Liver (tissue), 9 donors: ENCODE data around the gene CCDC7. TPM values are rescaled to one million over a fixed set of nuclear protein-coding genes. Genes with fewer than 3 reads are reported as not detected.

Experiments used
- DNase-seq: peaks from one replicate; pipeline ENCODE4 v3.0.0-alpha.2; 2017; ENCODE audit warnings: low spot score
- H3K27ac ChIP-seq, 2 donors: one replicate each; pipeline ENCODE4 v1.7.0; 2013; ENCODE audit warnings: inconsistent platforms in 2 of 2, low read length in 2 of 2, control low read depth in 1 of 2, low read depth in 1 of 2, mild to moderate bottlenecking in 1 of 2
- H3K27me3 ChIP-seq, 4 donors: one replicate each; pipeline versions ENCODE4 v1.6.1 to v1.7.0; 2013; ENCODE audit warnings: low read length in 3 of 4, inconsistent platforms in 1 of 4, mild to moderate bottlenecking in 1 of 4, moderate library complexity in 1 of 4; ENCODE audit not compliant: control insufficient read depth in 4 of 4, insufficient read depth in 4 of 4
- H3K36me3 ChIP-seq, 4 donors: one replicate each; pipeline versions ENCODE4 v1.6.1 to v1.7.0; 2013; ENCODE audit warnings: low read length in 3 of 4, mild to moderate bottlenecking in 3 of 4, low read depth in 1 of 4, moderate library complexity in 1 of 4; ENCODE audit not compliant: control insufficient read depth in 4 of 4, insufficient read depth in 3 of 4
- H3K4me1 ChIP-seq, 4 donors: one replicate each; pipeline versions ENCODE4 v1.6.1 to v1.7.0; 2013; ENCODE audit warnings: low read length in 3 of 4, mild to moderate bottlenecking in 3 of 4, moderate library complexity in 1 of 4; ENCODE audit not compliant: control insufficient read depth in 4 of 4, insufficient read depth in 4 of 4
- H3K4me3 ChIP-seq, 3 donors: one replicate each; pipeline versions ENCODE4 v1.6.1 to v1.7.0; 2013; ENCODE audit warnings: low read length in 3 of 3, control low read depth in 1 of 3, low read depth in 1 of 3, mild to moderate bottlenecking in 1 of 3
- H3K9ac ChIP-seq, 2 donors: one replicate each; pipeline ENCODE4 v1.7.0; 2013; ENCODE audit warnings: low read length in 2 of 2, mild to moderate bottlenecking in 2 of 2, moderate library complexity in 2 of 2, control low read depth in 1 of 2, low read depth in 1 of 2
- H3K9me3 ChIP-seq, 4 donors: one replicate each; pipeline versions ENCODE4 v1.6.1 to v1.7.0; 2013; ENCODE audit warnings: low read length in 3 of 4; ENCODE audit not compliant: control insufficient read depth in 4 of 4
- ATF3 ChIP-seq: IDR thresholded peaks from 2 replicates; pipeline ENCODE4 v1.6.1; 2016; ENCODE audit warnings: antibody characterized with exemption
- EGR1 ChIP-seq, 2 donors: IDR thresholded peaks; 2 replicates each; pipeline ENCODE4 v1.6.1; 2016 to 2018; ENCODE audit warnings: antibody characterized with exemption in 2 of 2, low read depth in 2 of 2
- FOXA1 ChIP-seq: IDR thresholded peaks from 2 replicates; pipeline ENCODE4 v1.6.1; 2016; ENCODE audit warnings: antibody characterized with exemption
- FOXA2 ChIP-seq: IDR thresholded peaks from 2 replicates; pipeline ENCODE4 v1.6.1; 2016; ENCODE audit warnings: antibody characterized with exemption
- GABPA ChIP-seq, 2 donors: IDR thresholded peaks in 1 of 2; conservative IDR thresholded peaks in 1 of 2; 2 replicates each; pipeline ENCODE4 v1.6.1; 2016; ENCODE audit warnings: antibody characterized with exemption in 2 of 2, mild to moderate bottlenecking in 1 of 2, moderate library complexity in 1 of 2
- HNF4A ChIP-seq, 2 donors: conservative IDR thresholded peaks; 2 replicates each; pipeline ENCODE4 v1.6.1; 2016; ENCODE audit warnings: antibody characterized with exemption in 2 of 2, mild to moderate bottlenecking in 2 of 2
- HNF4G ChIP-seq: IDR thresholded peaks from 2 replicates; pipeline ENCODE4 v1.6.1; 2016; ENCODE audit warnings: antibody characterized with exemption
- NR2F2 ChIP-seq: IDR thresholded peaks from 2 replicates; pipeline ENCODE4 v1.6.1; 2016; ENCODE audit warnings: antibody characterized with exemption
- RAD21 ChIP-seq, 2 donors: IDR thresholded peaks; 2 replicates each; pipeline ENCODE4 v1.6.1; 2016; ENCODE audit warnings: antibody characterized with exemption in 2 of 2, mild to moderate bottlenecking in 2 of 2
- RXRA ChIP-seq, 2 donors: IDR thresholded peaks; 2 replicates each; pipeline ENCODE4 v1.6.1; 2017 to 2018; ENCODE audit warnings: antibody characterized with exemption in 2 of 2, mild to moderate bottlenecking in 1 of 2
- SP1 ChIP-seq: IDR thresholded peaks from 2 replicates; pipeline ENCODE4 v1.6.1; 2018; ENCODE audit warnings: antibody characterized with exemption, mild to moderate bottlenecking
- TAF1 ChIP-seq: conservative IDR thresholded peaks from 2 replicates; pipeline ENCODE4 v1.6.1; 2016; ENCODE audit warnings: antibody characterized with exemption, mild to moderate bottlenecking
- YY1 ChIP-seq: IDR thresholded peaks from 2 replicates; pipeline ENCODE4 v1.6.1; 2016; ENCODE audit warnings: antibody characterized with exemption, mild to moderate bottlenecking
- ZBTB33 ChIP-seq: IDR thresholded peaks from 2 replicates; pipeline ENCODE4 v1.6.1; 2016; ENCODE audit warnings: antibody characterized with exemption
- WGBS: extraction: QIAGEN DNeasy Blood & Tissue Kit; methylation state at CpG from one replicate; pipeline ENCODE4 v1.1.7; 2013; 5-methylcytosine and 5-hydroxymethylcytosine counted together
- polyA plus RNA-seq, 2 donors: library from polyadenylated mRNA; stranded (reverse) in 1 of 2; unstranded in 1 of 2; fragments of 200-250 nt in 1 of 2; fragments of >200 nt in 1 of 2; fragmentation: Nextera tagmentation in 1 of 2; extraction: Ambion mirVana in 1 of 2; gene quantifications; one replicate each; pipeline versions ENCODE4 v1.2.1 to v1.2.3, GENCODE V29; 2013 to 2015
- total RNA-seq, 2 donors: library from RNA; depleted of rRNA; stranded (reverse); fragments of >200 nt; gene quantifications; one replicate each; pipeline ENCODE4 v1.2.3, GENCODE V29; 2014
- TF ChIP-seq, protein P1 (sequence below): IDR thresholded peaks from 2 replicates; pipeline ENCODE4 v1.6.1; 2016; ENCODE audit warnings: antibody characterized with exemption, mild to moderate bottlenecking
- TF ChIP-seq, protein P2 (sequence below): fragments of 150-350 bp; IDR thresholded peaks from 2 replicates; pipeline ENCODE4 v1.5.1; 2017; ENCODE audit warnings: improper control_type of control experiment, low read depth, low read length; ENCODE audit not compliant: missing input control
- donor health status: healthy.
- donor health status: healthy.
- donor health status: healthy.
- donor health status: healthy.
- donor health status: healthy.

The CCDC7 gene
- total and polyA plus RNA-seq, 4 donors, result 0.47 to 5.9 (median 3.2) TPM

- TF ChIP-seq EGR1 (IDR thresholded peaks at IDR 0.05; ENCODE audit: low read depth in 2 of 2), result no peak
- TF ChIP-seq SP1, result no peak
- TF ChIP-seq RAD21 (IDR thresholded peaks at IDR 0.05), result no peak
- TF ChIP-seq, protein P1, sequence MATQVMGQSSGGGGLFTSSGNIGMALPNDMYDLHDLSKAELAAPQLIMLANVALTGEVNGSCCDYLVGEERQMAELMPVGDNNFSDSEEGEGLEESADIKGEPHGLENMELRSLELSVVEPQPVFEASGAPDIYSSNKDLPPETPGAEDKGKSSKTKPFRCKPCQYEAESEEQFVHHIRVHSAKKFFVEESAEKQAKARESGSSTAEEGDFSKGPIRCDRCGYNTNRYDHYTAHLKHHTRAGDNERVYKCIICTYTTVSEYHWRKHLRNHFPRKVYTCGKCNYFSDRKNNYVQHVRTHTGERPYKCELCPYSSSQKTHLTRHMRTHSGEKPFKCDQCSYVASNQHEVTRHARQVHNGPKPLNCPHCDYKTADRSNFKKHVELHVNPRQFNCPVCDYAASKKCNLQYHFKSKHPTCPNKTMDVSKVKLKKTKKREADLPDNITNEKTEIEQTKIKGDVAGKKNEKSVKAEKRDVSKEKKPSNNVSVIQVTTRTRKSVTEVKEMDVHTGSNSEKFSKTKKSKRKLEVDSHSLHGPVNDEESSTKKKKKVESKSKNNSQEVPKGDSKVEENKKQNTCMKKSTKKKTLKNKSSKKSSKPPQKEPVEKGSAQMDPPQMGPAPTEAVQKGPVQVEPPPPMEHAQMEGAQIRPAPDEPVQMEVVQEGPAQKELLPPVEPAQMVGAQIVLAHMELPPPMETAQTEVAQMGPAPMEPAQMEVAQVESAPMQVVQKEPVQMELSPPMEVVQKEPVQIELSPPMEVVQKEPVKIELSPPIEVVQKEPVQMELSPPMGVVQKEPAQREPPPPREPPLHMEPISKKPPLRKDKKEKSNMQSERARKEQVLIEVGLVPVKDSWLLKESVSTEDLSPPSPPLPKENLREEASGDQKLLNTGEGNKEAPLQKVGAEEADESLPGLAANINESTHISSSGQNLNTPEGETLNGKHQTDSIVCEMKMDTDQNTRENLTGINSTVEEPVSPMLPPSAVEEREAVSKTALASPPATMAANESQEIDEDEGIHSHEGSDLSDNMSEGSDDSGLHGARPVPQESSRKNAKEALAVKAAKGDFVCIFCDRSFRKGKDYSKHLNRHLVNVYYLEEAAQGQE, result no peak
- TF ChIP-seq, protein P2, sequence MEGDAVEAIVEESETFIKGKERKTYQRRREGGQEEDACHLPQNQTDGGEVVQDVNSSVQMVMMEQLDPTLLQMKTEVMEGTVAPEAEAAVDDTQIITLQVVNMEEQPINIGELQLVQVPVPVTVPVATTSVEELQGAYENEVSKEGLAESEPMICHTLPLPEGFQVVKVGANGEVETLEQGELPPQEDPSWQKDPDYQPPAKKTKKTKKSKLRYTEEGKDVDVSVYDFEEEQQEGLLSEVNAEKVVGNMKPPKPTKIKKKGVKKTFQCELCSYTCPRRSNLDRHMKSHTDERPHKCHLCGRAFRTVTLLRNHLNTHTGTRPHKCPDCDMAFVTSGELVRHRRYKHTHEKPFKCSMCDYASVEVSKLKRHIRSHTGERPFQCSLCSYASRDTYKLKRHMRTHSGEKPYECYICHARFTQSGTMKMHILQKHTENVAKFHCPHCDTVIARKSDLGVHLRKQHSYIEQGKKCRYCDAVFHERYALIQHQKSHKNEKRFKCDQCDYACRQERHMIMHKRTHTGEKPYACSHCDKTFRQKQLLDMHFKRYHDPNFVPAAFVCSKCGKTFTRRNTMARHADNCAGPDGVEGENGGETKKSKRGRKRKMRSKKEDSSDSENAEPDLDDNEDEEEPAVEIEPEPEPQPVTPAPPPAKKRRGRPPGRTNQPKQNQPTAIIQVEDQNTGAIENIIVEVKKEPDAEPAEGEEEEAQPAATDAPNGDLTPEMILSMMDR, result no peak
- TF ChIP-seq NR2F2, result no peak
- TF ChIP-seq RXRA (IDR thresholded peaks at IDR 0.05), result no peak
- TF ChIP-seq GABPA (IDR thresholded peaks at IDR 0.05 in 1 of 2, conservative IDR thresholded peaks at IDR 0.05 in 1 of 2), result no peak
- TF ChIP-seq ZBTB33, result no peak
- TF ChIP-seq HNF4A (conservative IDR thresholded peaks at IDR 0.05), result no peak
- TF ChIP-seq HNF4G, result no peak
- no peak for TF ChIP-seq ATF3
- Histone ChIP-seq H3K9me3 (peaks cover 0 to 11% (median 6%) of the 10 kb centered on the region in 4 donors), H3K36me3 (no peaks in the 10 kb centered on the region), H3K4me3 (no peak overlapping the region), H3K27ac (no peak overlapping the region), H3K27me3 (no peaks in the 10 kb centered on the region), H3K4me1 (no peaks in the 10 kb centered on the region), H3K9ac (no peak overlapping the region)
- no peak for DNase-seq
- WGBS, result 90% methylated on average over 4 of the region's 4 CpGs
Observed at GRCh38 chr10:32680803-32681557, 235.0 kb downstream of the CCDC7 start.

GRCh38 chr10:32684291-32684690 lies 238.4 kb downstream of the CCDC7 start:
- Histone ChIP-seq H3K27me3 (no peaks in the 10 kb centered on the region), H3K36me3 (no peaks in the 10 kb centered on the region), H3K27ac (no peak overlapping the region), H3K9me3 (no peaks in the 10 kb centered on the region), H3K9ac (no peak overlapping the region), H3K4me3 (no peak overlapping the region), H3K4me1 (no peaks in the 10 kb centered on the region)
- no peak for DNase-seq
- whole genome bisulfite sequencing, result 100% methylated on average over 2 of the region's 2 CpGs
- TF ChIP-seq RAD21 (IDR thresholded peaks at IDR 0.05) (no peak), NR2F2 (no peak), HNF4G (no peak), TAF1 (no peak), FOXA1 (no peak), YY1 (no peak), FOXA2 (no peak), ATF3 (no peak), RXRA (IDR thresholded peaks at IDR 0.05) (no peak)
- TF ChIP-seq, protein P1, result no peak
- TF ChIP-seq, protein P2, result no peak
